ENCODE measurements around the gene PVALEF.
"Not testable (repeated sequence)": the region's sequence is repeated elsewhere in the genome, so short reads cannot be mapped to it uniquely, and the experiment has no call there.

PVALEF gene

DNA sequence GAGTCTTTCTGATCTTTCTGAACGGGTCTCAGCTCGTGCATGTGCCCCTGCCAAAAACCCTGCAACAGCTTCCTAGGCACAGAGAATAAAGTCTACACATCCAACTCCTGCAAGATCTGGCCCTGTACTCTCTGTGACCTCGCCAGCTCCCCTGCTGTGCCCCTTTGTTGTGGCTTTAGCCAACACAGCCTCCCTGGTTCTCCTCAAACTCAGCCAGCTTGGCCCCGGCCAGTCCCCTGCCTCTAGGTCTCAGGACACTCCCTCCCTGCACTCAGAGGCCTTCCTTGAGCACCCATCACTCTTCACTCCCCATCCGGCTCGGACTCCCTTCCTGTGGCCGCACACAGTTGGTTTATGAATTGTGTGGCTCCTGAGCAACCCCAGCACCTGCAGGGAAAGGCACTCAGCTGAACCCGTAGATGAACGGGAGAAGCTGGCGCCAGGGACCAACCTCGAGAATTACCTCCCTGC is 56.1 kb downstream of the PVALEF start:
- DNase-seq (ENCODE audit: low read depth), result no peak

- no peak for DNase-seq (ENCODE audit: low read depth)
Measured at GRCh38 chr17:81221842-81222619, 56.7 kb downstream of the PVALEF start.

DNA sequence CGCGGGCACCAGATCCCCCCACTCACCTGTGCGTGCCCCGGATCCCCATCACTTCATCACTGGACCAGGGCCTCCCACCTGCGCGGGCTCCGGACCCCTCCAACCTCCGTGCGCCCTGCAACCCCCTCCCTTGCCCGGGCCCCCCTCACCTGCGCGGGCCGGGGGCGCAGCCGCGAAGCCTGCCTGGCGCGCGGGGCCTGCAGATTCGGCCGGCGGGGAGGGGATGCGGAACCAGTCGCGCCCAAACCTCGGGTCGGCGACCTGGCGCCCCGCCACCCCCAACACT is 57.3 kb downstream of the PVALEF start:
- no peak for DNase-seq (ENCODE audit: low read depth)

DNA sequence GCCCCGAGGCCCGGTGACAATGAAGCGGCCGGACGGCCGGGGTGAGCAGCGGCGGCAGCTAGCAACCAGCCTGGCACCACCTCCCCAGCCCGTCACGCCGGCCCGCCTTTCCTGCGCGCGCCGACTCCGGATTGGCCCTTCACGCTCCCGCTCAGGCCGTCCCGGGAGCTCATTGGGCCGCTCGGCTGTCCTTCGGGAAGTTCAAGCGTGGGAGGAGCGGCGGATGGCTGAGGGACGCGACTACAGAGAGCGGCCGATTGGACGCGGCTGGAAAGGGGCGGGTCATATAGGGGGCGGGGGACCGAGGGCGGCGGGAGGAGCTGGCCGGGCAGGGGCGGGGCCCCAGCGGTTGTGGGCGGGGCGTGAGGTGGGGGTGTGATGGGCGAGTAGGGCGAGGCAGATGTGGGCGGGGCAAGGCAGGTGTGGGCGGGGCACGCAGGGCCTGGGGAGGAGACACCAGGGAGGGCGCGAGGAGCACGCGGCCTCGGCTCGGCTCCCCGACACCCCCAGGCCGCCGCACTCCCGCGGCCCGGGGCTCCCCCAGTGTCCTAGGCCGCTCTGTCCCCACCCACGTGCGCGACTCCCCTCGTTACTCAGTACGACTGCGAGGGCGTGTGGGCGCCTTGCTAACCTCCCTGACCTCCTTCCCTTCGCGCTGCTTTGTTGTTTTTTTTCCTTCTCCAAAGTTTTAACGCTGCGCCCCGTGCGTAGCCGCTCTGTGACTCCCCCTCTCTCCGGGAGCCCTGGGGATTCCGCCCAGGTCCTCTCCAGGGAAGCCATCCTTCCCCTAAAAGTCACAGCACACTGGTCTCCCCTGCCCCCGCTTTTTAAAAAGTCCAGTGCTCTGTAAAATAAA is 57.8 kb downstream of the PVALEF start, which contains the start of gene CEP131:
Gene CEP131, minus strand, starts transcription at position 60 of the 856 bp plus-strand sequence. CDS start 2,909 bp downstream, outside the sequence.
- DNase-seq (ENCODE audit: low read depth), result peak; percentile 99

GRCh38 chr17:81223762-81224130 is 58.4 kb downstream of the PVALEF start:
- no peak for DNase-seq (ENCODE audit: low read depth)

DNA sequence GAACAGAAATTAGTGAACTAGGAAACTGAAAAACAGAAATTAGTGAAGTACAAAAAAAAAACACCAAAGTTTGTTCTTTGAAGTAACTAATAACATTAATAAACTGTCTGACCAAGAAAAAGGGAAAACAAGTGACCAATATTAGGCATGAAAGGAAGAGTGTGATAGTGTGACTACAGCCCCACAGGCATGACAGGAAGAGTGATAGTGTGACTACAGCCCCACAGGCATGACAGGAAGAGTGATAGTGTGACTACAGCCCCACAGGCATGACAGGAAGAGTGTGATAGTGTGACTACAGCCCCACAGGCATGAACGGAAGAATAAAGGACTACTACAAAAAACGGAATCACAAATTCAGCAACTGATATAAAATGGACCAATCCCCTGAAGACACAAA is 62.3 kb downstream of the PVALEF start:
- DNase-seq (ENCODE audit: low read depth), result not testable (repeated sequence)

DNA sequence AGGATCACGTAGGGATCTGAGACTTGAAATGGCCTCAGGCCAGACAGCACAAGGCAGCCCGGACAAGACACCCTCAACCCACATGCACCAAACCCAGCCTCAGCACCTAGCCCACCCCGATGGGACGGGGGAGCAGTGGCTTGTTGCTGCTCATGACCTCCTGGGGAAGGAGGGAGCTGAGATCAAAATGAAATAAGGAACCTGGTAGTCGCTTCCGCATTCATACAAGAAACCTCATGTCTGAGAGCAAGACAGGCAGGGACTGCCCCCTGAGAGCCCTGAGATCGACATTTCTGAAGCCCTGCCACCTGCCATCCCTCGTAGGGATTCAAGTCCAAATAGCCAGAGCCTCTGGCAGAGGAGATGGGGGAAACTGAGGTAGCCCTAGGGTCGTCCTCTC is 63.1 kb downstream of the PVALEF start:
- no peak for DNase-seq (ENCODE audit: low read depth)

GRCh38 chr17:81228834-81229665 is 63.7 kb downstream of the PVALEF start:
- DNase-seq (ENCODE audit: low read depth), result no peak

- no peak for DNase-seq (ENCODE audit: low read depth)
Measured at GRCh38 chr17:81229666-81229920, 64.3 kb downstream of the PVALEF start.

DNA sequence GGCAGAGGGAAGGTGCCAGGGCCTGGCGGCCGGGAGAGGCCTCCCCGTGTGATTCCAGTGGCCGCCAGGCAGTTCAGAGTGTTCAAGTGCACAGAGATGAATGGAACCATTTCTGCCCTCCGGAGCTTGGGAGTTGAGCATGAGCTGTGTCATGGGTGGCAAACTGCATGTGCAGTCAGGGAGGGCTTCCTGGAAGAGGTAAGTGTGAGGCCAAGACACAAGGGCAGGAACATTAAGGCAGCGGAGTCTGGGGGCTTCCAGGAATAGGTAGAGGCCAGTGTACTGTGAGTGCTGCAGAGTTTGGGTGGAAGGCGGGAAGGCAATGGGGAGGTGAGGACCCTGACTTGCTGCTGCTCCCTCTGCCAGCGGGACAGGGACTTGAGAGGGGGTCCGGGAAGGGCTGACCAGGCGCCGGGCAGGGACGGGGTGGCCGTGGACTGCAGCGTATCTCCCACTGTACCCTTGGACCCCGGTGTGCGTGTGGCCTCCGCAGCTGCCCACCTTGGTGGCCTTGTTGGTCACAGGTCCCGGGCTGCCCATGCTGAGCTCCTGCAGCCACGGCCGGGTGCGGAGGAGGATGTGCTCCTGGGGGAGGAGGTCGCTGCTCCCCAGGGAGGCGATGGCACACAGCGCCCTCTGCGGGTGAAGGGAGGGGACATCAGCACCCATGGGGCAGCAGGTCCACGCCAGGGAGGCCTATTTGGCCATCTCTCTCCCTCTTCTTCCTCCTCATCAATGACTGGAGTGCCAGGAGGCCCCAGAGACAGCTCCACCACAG is 64.9 kb downstream of the PVALEF start:
- DNase-seq (ENCODE audit: low read depth), result no peak

DNA sequence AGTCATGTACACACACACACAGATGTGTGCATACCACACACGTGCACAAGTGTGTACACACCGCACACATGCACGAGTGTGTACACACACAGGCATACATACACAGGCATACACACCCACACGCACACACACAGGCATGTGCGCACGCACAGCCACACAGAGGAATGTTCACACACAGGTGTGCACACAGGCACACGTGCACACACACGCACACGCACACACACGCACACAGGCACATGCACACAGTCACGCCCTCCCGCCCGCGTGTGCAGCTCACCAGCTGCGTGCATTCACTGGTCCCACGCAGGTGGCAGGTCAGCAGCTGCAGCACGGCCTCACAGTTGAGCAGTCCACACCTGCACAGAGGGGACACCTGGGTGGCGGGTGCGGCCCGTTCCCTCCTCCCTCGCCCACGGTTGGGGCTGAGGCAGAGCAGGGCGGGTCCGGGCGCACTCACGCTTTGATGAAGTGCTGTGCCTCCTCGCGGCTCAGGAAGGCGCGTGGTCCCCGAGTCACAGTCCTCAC is 65.9 kb downstream of the PVALEF start:
- DNase-seq (ENCODE audit: low read depth), result no peak

- DNase-seq (ENCODE audit: low read depth), result no peak
Measured at GRCh38 chr17:81231766-81232581, 66.7 kb downstream of the PVALEF start.
